ENCODE measurements around the gene GPC6.

GPC6 gene

GRCh38 chr13:94063848-94064247 is 837.2 kb downstream of the GPC6 start:
- H2AFZ ChIP-seq (ENCODE audit: low read length), result no peak overlapping the region
- no peak overlapping the region for H3K4me3 ChIP-seq (ENCODE audit: low read length, poor library complexity, severe bottlenecking)
- no peaks in the 10 kb centered on the region for H3K27me3 ChIP-seq (ENCODE audit: insufficient read depth, low read length, poor library complexity, severe bottlenecking)
- no peaks in the 10 kb centered on the region for H3K36me3 ChIP-seq (ENCODE audit: insufficient read depth, low read length)
- H3K9me2 ChIP-seq (replicated peaks; ENCODE audit: low read depth, low read length), result no peaks in the 10 kb centered on the region
- H3K9ac ChIP-seq (ENCODE audit: low read depth, low read length, poor library complexity, severe bottlenecking), result no peak overlapping the region
- no peaks in the 10 kb centered on the region for H3K79me2 ChIP-seq (ENCODE audit: insufficient read depth, low read length)
- no peaks in the 10 kb centered on the region for H4K20me1 ChIP-seq (ENCODE audit: insufficient read depth, low read length, poor library complexity, severe bottlenecking)
- H3F3A ChIP-seq (ENCODE audit: low read depth), result no peaks in the 10 kb centered on the region
- H3K9me3 ChIP-seq (ENCODE audit: insufficient read depth, low read depth, low read length), result no peaks in the 10 kb centered on the region
- no peak for TF ChIP-seq EZH2phosphoT487 (IDR thresholded peaks at IDR 0.05; ENCODE audit: borderline replicate concordance)
- no peak for TF ChIP-seq CTCF (conservative IDR thresholded peaks at IDR 0.05; ENCODE audit: low read length)
- H3K4me2 ChIP-seq (ENCODE audit: low read depth, low read length, poor library complexity, severe bottlenecking), result no peak overlapping the region
- H3K4me1 ChIP-seq (ENCODE audit: insufficient read depth, low read length, poor library complexity, severe bottlenecking), result no peaks in the 10 kb centered on the region

- Histone ChIP-seq H3K79me2 (ENCODE audit: insufficient read depth, low read length) (no peaks in the 10 kb centered on the region), H4K20me1 (ENCODE audit: insufficient read depth, low read length, poor library complexity, severe bottlenecking) (no peaks in the 10 kb centered on the region), H3K4me1 (ENCODE audit: insufficient read depth, low read length, poor library complexity, severe bottlenecking) (no peaks in the 10 kb centered on the region), H3K4me2 (ENCODE audit: low read depth, low read length, poor library complexity, severe bottlenecking) (no peak overlapping the region), H3K9me3 (ENCODE audit: insufficient read depth, low read depth, low read length) (no peaks in the 10 kb centered on the region), H3K9ac (ENCODE audit: low read depth, low read length, poor library complexity, severe bottlenecking) (no peak overlapping the region), H3K36me3 (ENCODE audit: insufficient read depth, low read length) (no peaks in the 10 kb centered on the region), H3K27me3 (ENCODE audit: insufficient read depth, low read length, poor library complexity, severe bottlenecking) (no peaks in the 10 kb centered on the region), H2AFZ (ENCODE audit: low read length) (no peak overlapping the region), H3K9me2 (replicated peaks; ENCODE audit: low read depth, low read length) (no peaks in the 10 kb centered on the region), H3F3A (ENCODE audit: low read depth) (no peaks in the 10 kb centered on the region), H3K4me3 (ENCODE audit: low read length, poor library complexity, severe bottlenecking) (no peak overlapping the region)
- TF ChIP-seq EZH2phosphoT487 (IDR thresholded peaks at IDR 0.05; ENCODE audit: borderline replicate concordance), result no peak
- no peak for TF ChIP-seq CTCF (conservative IDR thresholded peaks at IDR 0.05; ENCODE audit: low read length)
Observed at GRCh38 chr13:94065741-94066140, 839.1 kb downstream of the GPC6 start.

GRCh38 chr13:94073007-94073744 is 846.6 kb downstream of the GPC6 start:
- no peaks in the 10 kb centered on the region for H3K9me2 ChIP-seq (replicated peaks; ENCODE audit: low read depth, low read length)
- no peaks in the 10 kb centered on the region for H3F3A ChIP-seq (ENCODE audit: low read depth)
- no peaks in the 10 kb centered on the region for H4K20me1 ChIP-seq (ENCODE audit: insufficient read depth, low read length, poor library complexity, severe bottlenecking)
- H3K4me1 ChIP-seq (ENCODE audit: insufficient read depth, low read length, poor library complexity, severe bottlenecking), result no peaks in the 10 kb centered on the region
- TF ChIP-seq CTCF (conservative IDR thresholded peaks at IDR 0.05; ENCODE audit: low read length) (no peak), EZH2phosphoT487 (IDR thresholded peaks at IDR 0.05; ENCODE audit: borderline replicate concordance) (no peak)
- no peak overlapping the region for H3K4me2 ChIP-seq (ENCODE audit: low read depth, low read length, poor library complexity, severe bottlenecking)
- no peaks in the 10 kb centered on the region for H3K79me2 ChIP-seq (ENCODE audit: insufficient read depth, low read length)
- H2AFZ ChIP-seq (ENCODE audit: low read length), result no peak overlapping the region
- no peak overlapping the region for H3K9ac ChIP-seq (ENCODE audit: low read depth, low read length, poor library complexity, severe bottlenecking)
- H3K4me3 ChIP-seq (ENCODE audit: low read length, poor library complexity, severe bottlenecking), result no peak overlapping the region
- peaks cover 16% of the 10 kb centered on the region; the same call in 1 of the 2 replicates for H3K9me3 ChIP-seq (ENCODE audit: insufficient read depth, low read depth, low read length)
- no peaks in the 10 kb centered on the region for H3K27me3 ChIP-seq (ENCODE audit: insufficient read depth, low read length, poor library complexity, severe bottlenecking)
- H3K36me3 ChIP-seq (ENCODE audit: insufficient read depth, low read length), result no peaks in the 10 kb centered on the region
